Neural progenitor cell (in vitro differentiated cells): Measurements from ENCODE around the gene FARP1.

Experiments
- EZH2 ChIP-seq: fragments of 200-600 bp; sonication (generic); IDR thresholded peaks from 2 replicates; pipeline ENCODE4 v1.6.1; 2017; ENCODE audit warnings: antibody characterized with exemption, mild to moderate bottlenecking, moderate library complexity
- EZH2phosphoT487 ChIP-seq: fragments of 200-600 bp; sonication (generic); IDR thresholded peaks from 2 replicates; pipeline ENCODE4 v1.6.1; 2017; ENCODE audit warnings: antibody characterized with exemption
- TF ChIP-seq, protein P1 (sequence below): fragments of 200-600 bp; sonication (generic); IDR thresholded peaks from 2 replicates; pipeline ENCODE4 v1.5.1; 2017; ENCODE audit warnings: antibody characterized with exemption, mild to moderate bottlenecking

DNA sequence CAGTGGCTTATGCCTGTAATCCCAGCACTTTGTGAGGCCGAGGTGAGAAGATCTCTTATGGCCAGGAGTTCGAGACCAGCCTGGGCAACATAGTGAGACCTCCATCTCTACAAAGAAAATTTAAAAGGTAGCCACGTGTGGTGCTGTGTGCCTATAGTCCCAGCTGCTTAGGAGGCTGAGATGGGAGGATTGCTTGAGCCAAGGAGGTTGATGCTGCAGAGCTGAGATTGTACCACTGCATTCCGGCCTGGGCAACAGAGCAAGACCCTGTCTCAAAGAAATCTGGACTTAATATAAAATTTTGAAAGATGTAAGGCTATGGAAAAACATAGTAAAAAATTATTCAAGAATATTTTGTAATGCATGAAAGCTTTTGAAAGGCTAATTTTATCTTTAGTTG, 99.5 kb downstream of the FARP1 start:
- TF ChIP-seq, protein P1, sequence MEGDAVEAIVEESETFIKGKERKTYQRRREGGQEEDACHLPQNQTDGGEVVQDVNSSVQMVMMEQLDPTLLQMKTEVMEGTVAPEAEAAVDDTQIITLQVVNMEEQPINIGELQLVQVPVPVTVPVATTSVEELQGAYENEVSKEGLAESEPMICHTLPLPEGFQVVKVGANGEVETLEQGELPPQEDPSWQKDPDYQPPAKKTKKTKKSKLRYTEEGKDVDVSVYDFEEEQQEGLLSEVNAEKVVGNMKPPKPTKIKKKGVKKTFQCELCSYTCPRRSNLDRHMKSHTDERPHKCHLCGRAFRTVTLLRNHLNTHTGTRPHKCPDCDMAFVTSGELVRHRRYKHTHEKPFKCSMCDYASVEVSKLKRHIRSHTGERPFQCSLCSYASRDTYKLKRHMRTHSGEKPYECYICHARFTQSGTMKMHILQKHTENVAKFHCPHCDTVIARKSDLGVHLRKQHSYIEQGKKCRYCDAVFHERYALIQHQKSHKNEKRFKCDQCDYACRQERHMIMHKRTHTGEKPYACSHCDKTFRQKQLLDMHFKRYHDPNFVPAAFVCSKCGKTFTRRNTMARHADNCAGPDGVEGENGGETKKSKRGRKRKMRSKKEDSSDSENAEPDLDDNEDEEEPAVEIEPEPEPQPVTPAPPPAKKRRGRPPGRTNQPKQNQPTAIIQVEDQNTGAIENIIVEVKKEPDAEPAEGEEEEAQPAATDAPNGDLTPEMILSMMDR, result no peak
- TF ChIP-seq EZH2phosphoT487 (no peak), EZH2 (no peak)
